TTC549 (cell line): ENCODE data around the gene SH3GL2.

ENCODE experiments used
- FAIRE-seq: peaks from 2 replicates; lab custom pipeline; 2012; peaks lifted over from hg19 to GRCh38; lab: Jason Lieb, UNC

The SH3GL2 gene

DNA sequence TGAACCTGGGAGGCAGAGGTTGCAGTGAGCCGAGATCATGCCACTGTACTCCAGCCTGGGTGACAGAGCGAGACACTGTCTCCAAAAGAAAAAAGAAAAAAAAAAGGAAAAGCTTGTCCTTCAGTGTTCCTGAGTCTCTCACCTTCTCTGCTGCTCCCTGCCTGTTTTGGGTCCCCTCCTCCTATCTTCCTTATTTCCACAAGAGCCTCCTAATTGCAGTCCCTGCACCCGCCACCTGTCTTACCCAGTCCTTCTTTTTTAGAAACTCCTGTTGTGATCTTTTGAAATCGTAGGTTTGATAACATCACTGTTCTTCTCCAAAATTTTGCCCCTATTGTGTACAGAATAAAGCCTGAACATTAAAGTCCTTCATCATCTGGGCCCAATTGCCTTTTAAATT, 234.9 kb downstream of the SH3GL2 start:
- no peak for FAIRE-seq

- no peak for FAIRE-seq
Measured at GRCh38 chr9:17816431-17817027, 237.7 kb downstream of the SH3GL2 start.

GRCh38 chr9:17824191-17824590, 245.3 kb downstream of the SH3GL2 start:
- FAIRE-seq: no peak

DNA sequence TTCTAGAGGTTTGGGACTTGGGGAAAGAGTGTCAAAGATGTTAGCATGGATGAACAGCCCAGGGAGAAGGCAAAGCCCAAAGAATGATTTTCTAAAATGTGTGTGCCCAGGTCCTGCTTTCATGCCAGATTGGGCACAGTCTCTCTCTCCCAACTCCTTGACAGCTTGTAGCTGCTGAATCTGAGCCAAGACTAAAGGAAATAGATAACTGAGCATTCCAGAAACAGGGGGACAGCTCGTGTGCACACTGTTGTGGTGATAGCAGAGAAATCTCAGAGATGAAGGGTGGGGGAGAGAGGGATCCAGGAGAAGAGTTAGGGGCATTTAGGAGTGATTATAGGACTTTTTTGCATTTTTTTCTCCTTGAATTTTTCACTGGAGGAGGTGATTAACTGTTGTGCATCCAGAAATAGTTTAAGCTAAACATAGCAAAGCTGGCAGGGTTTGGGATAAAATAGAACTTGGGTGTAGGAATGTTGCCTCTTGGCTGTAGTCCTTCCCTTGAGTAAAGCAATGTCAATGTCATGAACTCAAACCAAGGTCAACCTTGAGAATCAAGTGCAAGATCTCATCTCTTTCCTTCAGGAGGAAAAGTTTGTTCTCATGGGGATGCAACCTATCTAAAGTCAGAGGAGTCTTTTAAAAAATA, 245.9 kb downstream of the SH3GL2 start:
- no peak for FAIRE-seq

GRCh38 chr9:17825265-17825659, 246.4 kb downstream of the SH3GL2 start:
- no peak for FAIRE-seq

- FAIRE-seq: no peak
Measured at GRCh38 chr9:17829064-17829463, 250.2 kb downstream of the SH3GL2 start.

GRCh38 chr9:17829812-17830385, 251.0 kb downstream of the SH3GL2 start:
- no peak for FAIRE-seq

DNA sequence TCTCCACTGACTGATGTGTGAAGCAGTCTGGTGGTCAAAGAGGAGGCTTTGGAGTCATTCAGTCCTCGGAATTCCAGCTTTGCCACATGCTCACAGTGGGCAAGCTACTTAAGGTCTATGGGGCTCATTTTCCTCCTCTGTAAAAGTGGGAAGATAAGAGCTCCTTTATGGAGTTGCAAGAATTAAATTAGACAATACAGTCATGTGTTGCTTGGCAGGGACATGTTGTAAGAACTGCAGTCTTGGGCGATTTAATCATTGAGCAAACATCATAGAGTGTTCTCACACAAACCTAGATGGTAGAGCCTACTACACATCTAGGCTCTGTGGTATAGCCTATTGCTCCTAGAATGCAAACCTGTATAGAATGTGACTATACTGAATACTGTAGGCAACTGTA, 253.9 kb downstream of the SH3GL2 start:
- no peak for FAIRE-seq

DNA sequence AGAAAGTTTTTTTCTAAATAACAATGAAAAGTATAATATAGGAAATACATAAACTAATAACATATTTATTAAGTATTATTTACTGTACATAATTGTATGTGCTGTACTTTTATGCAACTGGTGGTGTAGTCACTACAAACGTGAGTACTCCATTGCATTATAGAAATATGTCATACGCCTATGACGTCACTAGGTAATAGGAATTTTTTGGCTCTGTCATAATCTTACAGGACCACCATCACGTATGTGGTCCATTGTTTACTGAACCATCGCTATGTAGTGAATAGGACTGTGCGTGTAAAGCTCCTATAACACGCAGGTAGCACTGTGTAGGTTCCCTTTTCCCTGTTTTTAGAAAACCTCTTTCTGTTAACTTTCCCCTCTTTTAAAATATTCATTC, 255.0 kb downstream of the SH3GL2 start:
- FAIRE-seq: no peak

DNA sequence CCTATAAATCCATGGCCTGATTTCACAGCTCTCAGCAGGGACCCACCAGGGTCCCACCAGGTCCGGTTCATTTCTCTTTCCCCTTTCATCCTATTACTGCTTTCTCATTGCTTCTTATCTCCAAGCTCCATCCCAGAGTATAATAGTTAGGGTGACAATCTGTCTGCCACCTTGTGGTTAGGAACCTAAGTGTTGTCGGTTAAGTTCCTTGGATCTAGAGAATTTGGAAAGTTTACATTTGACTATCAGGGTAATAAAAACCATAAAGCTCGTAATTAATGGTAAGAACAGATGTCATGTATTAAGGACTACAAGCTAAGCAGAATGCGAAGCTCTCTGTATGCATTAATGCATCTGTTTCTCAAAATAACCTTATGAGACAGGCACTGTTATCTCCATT, 259.1 kb downstream of the SH3GL2 start:
- no peak for FAIRE-seq

DNA sequence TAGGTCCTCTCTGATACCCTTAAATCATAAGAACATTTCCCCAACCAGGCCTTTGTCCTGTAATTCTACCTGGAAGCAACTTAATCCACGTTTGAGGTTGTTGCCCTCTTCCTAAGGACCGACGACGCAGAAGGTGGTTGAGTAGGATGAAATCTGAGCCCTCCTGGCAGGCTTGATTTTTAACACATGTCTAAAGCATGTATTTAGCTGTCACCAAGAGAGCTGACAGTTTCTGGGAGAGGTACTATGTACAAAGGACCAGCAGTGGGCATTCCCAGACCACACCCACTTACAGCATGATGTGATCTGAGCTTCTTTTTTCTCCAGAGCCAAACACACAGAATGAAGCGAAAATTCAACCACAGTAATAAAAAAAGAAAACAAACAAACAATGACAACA, 260.9 kb downstream of the SH3GL2 start:
- no peak for FAIRE-seq

DNA sequence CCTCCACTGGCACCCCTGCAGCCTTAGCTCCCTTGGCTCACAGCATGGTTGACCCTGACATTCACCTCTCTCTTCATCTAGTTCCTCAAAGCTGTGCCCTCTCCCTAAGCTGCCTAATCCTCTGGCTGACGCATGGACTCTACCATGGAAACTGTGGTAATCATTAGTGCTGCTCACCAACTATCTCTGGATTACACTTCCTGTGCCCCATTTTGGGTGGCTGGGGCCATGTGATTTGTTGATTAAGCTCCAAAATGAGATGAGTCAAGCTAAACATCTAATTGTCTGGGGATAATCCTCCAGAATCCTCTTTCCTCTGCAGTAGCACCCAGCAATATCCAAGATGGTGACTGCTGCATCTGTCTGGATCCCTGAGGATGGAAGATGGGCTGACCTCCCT, 264.4 kb downstream of the SH3GL2 start:
- no peak for FAIRE-seq
